ENCODE measurements around the gene NECAP2.
A peak's percentile ranks its signal among the peaks of the same experiment; 100 is the strongest.

NECAP2 gene

GRCh38 chr1:16425125-16426025 is 15.1 kb upstream of the NECAP2 start:
- Histone ChIP-seq H3K4me1 (ENCODE audit: control insufficient read depth in 5 of 5, insufficient read depth in 5 of 5, low read length in 5 of 5) (peaks cover 0 to 4% (median 0%) of the 10 kb centered on the region in 5 donors), H3K27ac (ENCODE audit: low read depth, low read length) (no peak overlapping the region), H3K9me3 (ENCODE audit: control insufficient read depth in 5 of 5, low read length in 5 of 5) (no peaks in the 10 kb centered on the region), H3K9ac (ENCODE audit: low read length in 5 of 5) (no peak overlapping the region), H3K4me3 (ENCODE audit: low read depth in 1 of 5, low read length in 5 of 5) (no peak overlapping the region), H3K36me3 (ENCODE audit: control insufficient read depth in 5 of 5, insufficient read depth in 5 of 5, low read length in 5 of 5) (no peaks in the 10 kb centered on the region), H3K27me3 (ENCODE audit: control insufficient read depth in 5 of 5, insufficient read depth in 4 of 5, low read length in 5 of 5) (peaks cover 2 to 9% (median 5%) of the 10 kb centered on the region in 5 donors)

- Histone ChIP-seq H3K4me1 (ENCODE audit: control insufficient read depth in 5 of 5, insufficient read depth in 5 of 5, low read length in 5 of 5) (peaks cover 0 to 12% (median 6%) of the 10 kb centered on the region in 5 donors), H3K27ac (ENCODE audit: low read depth, low read length) (no peak overlapping the region), H3K36me3 (ENCODE audit: control insufficient read depth in 5 of 5, insufficient read depth in 5 of 5, low read length in 5 of 5) (no peaks in the 10 kb centered on the region), H3K4me3 (ENCODE audit: low read depth in 1 of 5, low read length in 5 of 5) (no peak overlapping the region), H3K9me3 (ENCODE audit: control insufficient read depth in 5 of 5, low read length in 5 of 5) (no peaks in the 10 kb centered on the region), H3K27me3 (ENCODE audit: control insufficient read depth in 5 of 5, insufficient read depth in 4 of 5, low read length in 5 of 5) (peaks cover 0 to 2% (median 0%) of the 10 kb centered on the region in 5 donors), H3K9ac (ENCODE audit: low read length in 5 of 5) (no peak overlapping the region)
Measured at GRCh38 chr1:16430606-16431005, 9.9 kb upstream of the NECAP2 start.

GRCh38 chr1:16433030-16433429 is 7.5 kb upstream of the NECAP2 start:
- H3K4me1 ChIP-seq (ENCODE audit: control insufficient read depth in 5 of 5, insufficient read depth in 5 of 5, low read length in 5 of 5), result peaks cover 0 to 12% (median 6%) of the 10 kb centered on the region in 5 donors

GRCh38 chr1:16434007-16434406 is 6.5 kb upstream of the NECAP2 start:
- peaks cover 0 to 12% (median 6%) of the 10 kb centered on the region in 5 donors for H3K4me1 ChIP-seq (ENCODE audit: control insufficient read depth in 5 of 5, insufficient read depth in 5 of 5, low read length in 5 of 5)
- H3K27me3 ChIP-seq (ENCODE audit: control insufficient read depth in 5 of 5, insufficient read depth in 4 of 5, low read length in 5 of 5), result peaks cover 0 to 2% (median 0%) of the 10 kb centered on the region in 5 donors
- no peaks in the 10 kb centered on the region for H3K9me3 ChIP-seq (ENCODE audit: control insufficient read depth in 5 of 5, low read length in 5 of 5)
- H3K9ac ChIP-seq (ENCODE audit: low read length in 5 of 5), result no peak overlapping the region
- H3K27ac ChIP-seq (ENCODE audit: low read depth, low read length), result no peak overlapping the region
- H3K4me3 ChIP-seq (ENCODE audit: low read depth in 1 of 5, low read length in 5 of 5), result no peak overlapping the region
- H3K36me3 ChIP-seq (ENCODE audit: control insufficient read depth in 5 of 5, insufficient read depth in 5 of 5, low read length in 5 of 5), result no peaks in the 10 kb centered on the region

More at GRCh38 chr1:16433030-16433429, 7.5 kb upstream of the NECAP2 start:
- H3K4me3 ChIP-seq (ENCODE audit: low read depth in 1 of 5, low read length in 5 of 5), result no peak overlapping the region
- H3K9ac ChIP-seq (ENCODE audit: low read length in 5 of 5), result no peak overlapping the region
- no peaks in the 10 kb centered on the region for H3K9me3 ChIP-seq (ENCODE audit: control insufficient read depth in 5 of 5, low read length in 5 of 5)
- no peaks in the 10 kb centered on the region for H3K36me3 ChIP-seq (ENCODE audit: control insufficient read depth in 5 of 5, insufficient read depth in 5 of 5, low read length in 5 of 5)
- H3K27me3 ChIP-seq (ENCODE audit: control insufficient read depth in 5 of 5, insufficient read depth in 4 of 5, low read length in 5 of 5), result peaks cover 0 to 2% (median 0%) of the 10 kb centered on the region in 5 donors
- no peak overlapping the region for H3K27ac ChIP-seq (ENCODE audit: low read depth, low read length)

- Histone ChIP-seq H3K4me3 (ENCODE audit: low read depth in 1 of 5, low read length in 5 of 5) (no peak overlapping the region), H3K4me1 (ENCODE audit: control insufficient read depth in 5 of 5, insufficient read depth in 5 of 5, low read length in 5 of 5) (peaks cover 0 to 12% (median 6%) of the 10 kb centered on the region in 5 donors), H3K27ac (ENCODE audit: low read depth, low read length) (no peak overlapping the region), H3K9me3 (ENCODE audit: control insufficient read depth in 5 of 5, low read length in 5 of 5) (no peaks in the 10 kb centered on the region), H3K36me3 (ENCODE audit: control insufficient read depth in 5 of 5, insufficient read depth in 5 of 5, low read length in 5 of 5) (no peaks in the 10 kb centered on the region), H3K9ac (ENCODE audit: low read length in 5 of 5) (no peak overlapping the region), H3K27me3 (ENCODE audit: control insufficient read depth in 5 of 5, insufficient read depth in 4 of 5, low read length in 5 of 5) (peaks cover 0 to 2% (median 0%) of the 10 kb centered on the region in 5 donors)
Measured at GRCh38 chr1:16434501-16434900, 6.0 kb upstream of the NECAP2 start.

- Histone ChIP-seq H3K36me3 (ENCODE audit: control insufficient read depth in 5 of 5, insufficient read depth in 5 of 5, low read length in 5 of 5) (no peaks in the 10 kb centered on the region), H3K27me3 (ENCODE audit: control insufficient read depth in 5 of 5, insufficient read depth in 4 of 5, low read length in 5 of 5) (peaks cover 0 to 2% (median 0%) of the 10 kb centered on the region in 5 donors), H3K4me3 (ENCODE audit: low read depth in 1 of 5, low read length in 5 of 5) (no peak within 1 kb of the TSS), H3K9ac (ENCODE audit: low read length in 5 of 5) (no peak within 1 kb of the TSS), H3K27ac (ENCODE audit: low read depth, low read length) (no peak within 1 kb of the TSS), H3K4me1 (ENCODE audit: control insufficient read depth in 5 of 5, insufficient read depth in 5 of 5, low read length in 5 of 5) (peaks cover 4 to 30% (median 23%) of the 10 kb centered on the region in 5 donors), H3K9me3 (ENCODE audit: control insufficient read depth in 5 of 5, low read length in 5 of 5) (no peaks in the 10 kb centered on the region)
Measured at GRCh38 chr1:16436946-16437474, 3.5 kb upstream of the NECAP2 start, which contains the start of gene SPATA21. Gene SPATA21 (minus strand): TSS chr1:16437424. CDS start chr1:16431371, 6,053 bp downstream.

- Histone ChIP-seq H3K27ac (ENCODE audit: low read depth, low read length) (no peak overlapping the region), H3K27me3 (ENCODE audit: control insufficient read depth in 5 of 5, insufficient read depth in 4 of 5, low read length in 5 of 5) (no peaks in the 10 kb centered on the region), H3K4me1 (ENCODE audit: control insufficient read depth in 5 of 5, insufficient read depth in 5 of 5, low read length in 5 of 5) (peaks cover 2 to 39% (median 27%) of the 10 kb centered on the region in 5 donors), H3K4me3 (ENCODE audit: low read depth in 1 of 5, low read length in 5 of 5) (no peak overlapping the region), H3K9me3 (ENCODE audit: control insufficient read depth in 5 of 5, low read length in 5 of 5) (no peaks in the 10 kb centered on the region), H3K36me3 (ENCODE audit: control insufficient read depth in 5 of 5, insufficient read depth in 5 of 5, low read length in 5 of 5) (peaks cover 0 to 7% (median 1%) of the 10 kb centered on the region in 5 donors), H3K9ac (ENCODE audit: low read length in 5 of 5) (no peak overlapping the region)
Measured at GRCh38 chr1:16438516-16438915, 2.0 kb upstream of the NECAP2 start.

- Histone ChIP-seq H3K4me1 (ENCODE audit: control insufficient read depth in 5 of 5, insufficient read depth in 5 of 5, low read length in 5 of 5) (peaks cover 5 to 40% (median 28%) of the 10 kb centered on the region in 5 donors), H3K9me3 (ENCODE audit: control insufficient read depth in 5 of 5, low read length in 5 of 5) (no peaks in the 10 kb centered on the region), H3K9ac (ENCODE audit: low read length in 5 of 5) (no peak overlapping the region), H3K4me3 (ENCODE audit: low read depth in 1 of 5, low read length in 5 of 5) (no peak overlapping the region), H3K36me3 (ENCODE audit: control insufficient read depth in 5 of 5, insufficient read depth in 5 of 5, low read length in 5 of 5) (peaks cover 0 to 11% (median 5%) of the 10 kb centered on the region in 5 donors), H3K27ac (ENCODE audit: low read depth, low read length) (no peak overlapping the region), H3K27me3 (ENCODE audit: control insufficient read depth in 5 of 5, insufficient read depth in 4 of 5, low read length in 5 of 5) (no peaks in the 10 kb centered on the region)
Measured at GRCh38 chr1:16438924-16439323, 1.6 kb upstream of the NECAP2 start.

- Histone ChIP-seq H3K9me3 (ENCODE audit: control insufficient read depth in 5 of 5, low read length in 5 of 5) (no peaks in the 10 kb centered on the region), H3K4me3 (ENCODE audit: low read depth in 1 of 5, low read length in 5 of 5) (peak overlapping the region; percentile 70 to 100 (median 99)), H3K27ac (ENCODE audit: low read depth, low read length) (peak overlapping the region; percentile 92), H3K27me3 (ENCODE audit: control insufficient read depth in 5 of 5, insufficient read depth in 4 of 5, low read length in 5 of 5) (no peaks in the 10 kb centered on the region), H3K4me1 (ENCODE audit: control insufficient read depth in 5 of 5, insufficient read depth in 5 of 5, low read length in 5 of 5) (peaks cover 5 to 51% (median 32%) of the 10 kb centered on the region in 5 donors), H3K9ac (ENCODE audit: low read length in 5 of 5) (peak overlapping the region; percentile 48 to 100 (median 98)), H3K36me3 (ENCODE audit: control insufficient read depth in 5 of 5, insufficient read depth in 5 of 5, low read length in 5 of 5) (peaks cover 0 to 20% (median 12%) of the 10 kb centered on the region in 5 donors)
Measured at GRCh38 chr1:16440131-16440469, 424 bp upstream of the NECAP2 start.

GRCh38 chr1:16441282-16441665 is 750 bp downstream of the NECAP2 start:
- Histone ChIP-seq H3K9me3 (ENCODE audit: control insufficient read depth in 5 of 5, low read length in 5 of 5) (no peaks in the 10 kb centered on the region), H3K9ac (ENCODE audit: low read length in 5 of 5) (peak overlapping the region; percentile 96 to 100 (median 98)), H3K36me3 (ENCODE audit: control insufficient read depth in 5 of 5, insufficient read depth in 5 of 5, low read length in 5 of 5) (peaks cover 0 to 31% (median 20%) of the 10 kb centered on the region in 5 donors), H3K27me3 (ENCODE audit: control insufficient read depth in 5 of 5, insufficient read depth in 4 of 5, low read length in 5 of 5) (no peaks in the 10 kb centered on the region), H3K4me3 (ENCODE audit: low read depth in 1 of 5, low read length in 5 of 5) (peak overlapping the region; percentile 87 to 100 (median 99)), H3K27ac (ENCODE audit: low read depth, low read length) (peak overlapping the region; percentile 92), H3K4me1 (ENCODE audit: control insufficient read depth in 5 of 5, insufficient read depth in 5 of 5, low read length in 5 of 5) (peaks cover 5 to 51% (median 35%) of the 10 kb centered on the region in 5 donors)
